Fibroblast of lung (primary cell): Measurements from ENCODE around the gene ZNF710. TPM values are rescaled to one million over a fixed set of nuclear protein-coding genes. Genes with fewer than 3 reads are reported as not detected.

Experiments
- DNase-seq, 2 donors: peaks; one replicate each; pipeline versions ENCODE4 v3.0.0 to v3.0.0-alpha.2; 2010; ENCODE audit warnings: low read depth in 2 of 2
- H2AFZ ChIP-seq: 2 replicates; pipeline ENCODE4 v1.5.1; 2012; ENCODE audit warnings: low read length, control low read depth, inconsistent platforms
- H3K27ac ChIP-seq: 2 replicates; pipeline ENCODE4 v1.5.1; 2011; ENCODE audit warnings: low read length, control low read depth; ENCODE audit not compliant: insufficient read depth
- H3K27me3 ChIP-seq: 2 replicates; pipeline ENCODE4 v1.5.1; 2011; ENCODE audit warnings: mild to moderate bottlenecking, low read length; ENCODE audit not compliant: control insufficient read depth, insufficient read depth
- H3K36me3 ChIP-seq: 2 replicates; pipeline ENCODE4 v1.5.1; 2011; ENCODE audit warnings: low read length; ENCODE audit not compliant: control insufficient read depth, insufficient read depth
- H3K4me1 ChIP-seq: 2 replicates; pipeline ENCODE4 v1.5.1; 2011; ENCODE audit warnings: low read length; ENCODE audit not compliant: control insufficient read depth, insufficient read depth; ENCODE audit errors: extremely low read depth
- H3K4me2 ChIP-seq: 2 replicates; pipeline ENCODE4 v1.5.1; 2011; ENCODE audit warnings: low read length, control low read depth; ENCODE audit not compliant: insufficient read depth; ENCODE audit errors: extremely low read depth
- H3K4me3 ChIP-seq, 4 experiments: fragments of 200-600 bp in 1 of 4; sonication (generic) in 1 of 4; replicated peaks in 1 of 4; 2 replicates each; pipeline ENCODE4 v1.5.1; 2011 to 2016; ENCODE audit warnings: low read length in 4 of 4, low read depth in 3 of 4, mild to moderate bottlenecking in 3 of 4, control low read depth in 2 of 4, inconsistent platforms in 1 of 4, mixed read lengths in 1 of 4; ENCODE audit not compliant: insufficient read depth in 1 of 4; ENCODE audit errors: control extremely low read depth in 1 of 4
- H3K79me2 ChIP-seq: 2 replicates; pipeline ENCODE4 v1.5.1; 2012; ENCODE audit warnings: mild to moderate bottlenecking, low read length, inconsistent platforms; ENCODE audit not compliant: control insufficient read depth, insufficient read depth
- H3K9ac ChIP-seq: 2 replicates; pipeline ENCODE4 v1.5.1; 2011; ENCODE audit warnings: mild to moderate bottlenecking, low read length, control low read depth; ENCODE audit not compliant: insufficient read depth
- H3K9me3 ChIP-seq: 2 replicates; pipeline ENCODE4 v1.5.1; 2012; ENCODE audit warnings: low read depth, low read length; ENCODE audit not compliant: control insufficient read depth, insufficient read depth
- H4K20me1 ChIP-seq: 2 replicates; pipeline ENCODE4 v1.5.1; 2011; ENCODE audit warnings: low read length; ENCODE audit not compliant: control insufficient read depth, insufficient read depth; ENCODE audit errors: extremely low read depth
- CTCF ChIP-seq, 2 donors: IDR thresholded peaks in 1 of 2; conservative IDR thresholded peaks in 1 of 2; 1 replicate in 1 of 2; 2 replicates in 1 of 2; pipeline ENCODE4 v1.5.1; 2011 to 2012; ENCODE audit warnings: low read length in 2 of 2, control low read depth in 1 of 2, inconsistent platforms in 1 of 2, low read depth in 1 of 2, mild to moderate bottlenecking in 1 of 2
- EZH2 ChIP-seq: IDR thresholded peaks from 2 replicates; pipeline ENCODE4 v1.5.1; 2012; ENCODE audit warnings: low read length, control low read depth, mild to moderate bottlenecking; ENCODE audit errors: missing control alignments
- polyA plus RNA-seq, 2 donors: library from polyadenylated mRNA; depleted of rRNA in 1 of 2; stranded (reverse) in 1 of 2; unstranded in 1 of 2; fragments of >200 nt; gene quantifications; 2 replicates each; pipeline ENCODE4 v1.2.1, GENCODE V29; 2011 to 2012; ENCODE audit warnings: missing spikeins in 1 of 2
- total RNA-seq: library from RNA; depleted of rRNA; stranded (reverse); fragments of >200 nt; gene quantifications from 2 replicates; pipeline ENCODE4 v1.2.1, GENCODE V29; 2014

The ZNF710 gene
- total and polyA plus RNA-seq, 2 donors (not counting 1 experiment from before 2014, with no cell fraction given), result 2.1 to 9.4 TPM

GRCh38 chr15:90075420-90076289 is 74.5 kb downstream of the ZNF710 start:
- TF ChIP-seq EZH2 (no peak), CTCF (conservative IDR thresholded peaks at IDR 0.05 in 1 of 2, IDR thresholded peaks at IDR 0.05 in 1 of 2; ENCODE audit: low read depth in 1 of 2, low read length in 2 of 2) (no peak)

GRCh38 chr15:90076716-90077115 is 75.6 kb downstream of the ZNF710 start:
- H3K4me2 ChIP-seq, result no peak overlapping the region
- no peak overlapping the region for H3K9ac ChIP-seq
- TF ChIP-seq CTCF (conservative IDR thresholded peaks at IDR 0.05 in 1 of 2, IDR thresholded peaks at IDR 0.05 in 1 of 2; ENCODE audit: low read depth in 1 of 2, low read length in 2 of 2) (no peak), EZH2 (no peak)
- no peak overlapping the region for H2AFZ ChIP-seq
- no peak for DNase-seq
- H3K27me3 ChIP-seq, result no peaks in the 10 kb centered on the region
- H3K4me1 ChIP-seq, result peaks cover 3% of the 10 kb centered on the region
- no peaks in the 10 kb centered on the region for H4K20me1 ChIP-seq
- no peak overlapping the region for H3K27ac ChIP-seq
- H3K79me2 ChIP-seq, result no peaks in the 10 kb centered on the region
- H3K36me3 ChIP-seq, result peaks cover 5% of the 10 kb centered on the region
- H3K4me3 ChIP-seq, result no peak overlapping the region
- no peaks in the 10 kb centered on the region for H3K9me3 ChIP-seq

More at GRCh38 chr15:90075420-90076289, 74.5 kb downstream of the ZNF710 start:
- peak in 1 of 2 donors; percentile 47 for DNase-seq
- Histone ChIP-seq H3K27ac (no peak overlapping the region), H3K4me2 (no peak overlapping the region), H3K4me3 (no peak overlapping the region), H3K4me1 (peaks cover under 1% of the 10 kb centered on the region), H3K9me3 (no peaks in the 10 kb centered on the region), H3K36me3 (peaks cover 5% of the 10 kb centered on the region), H3K27me3 (no peaks in the 10 kb centered on the region), H4K20me1 (no peaks in the 10 kb centered on the region), H2AFZ (no peak overlapping the region), H3K79me2 (no peaks in the 10 kb centered on the region), H3K9ac (peak overlapping the region; percentile 23)

- no peak for DNase-seq
- H3K4me3 ChIP-seq, result no peak overlapping the region
- no peak for TF ChIP-seq CTCF (conservative IDR thresholded peaks at IDR 0.05 in 1 of 2, IDR thresholded peaks at IDR 0.05 in 1 of 2; ENCODE audit: low read depth in 1 of 2, low read length in 2 of 2)
- TF ChIP-seq EZH2, result no peak
- H4K20me1 ChIP-seq, result no peaks in the 10 kb centered on the region
- no peak overlapping the region for H3K9ac ChIP-seq
- H3K4me1 ChIP-seq, result peaks cover 3% of the 10 kb centered on the region
- H3K4me2 ChIP-seq, result no peak overlapping the region
- no peaks in the 10 kb centered on the region for H3K79me2 ChIP-seq
- no peaks in the 10 kb centered on the region for H3K9me3 ChIP-seq
- H3K27me3 ChIP-seq, result no peaks in the 10 kb centered on the region
- no peak overlapping the region for H2AFZ ChIP-seq
- no peak overlapping the region for H3K27ac ChIP-seq
- H3K36me3 ChIP-seq, result peaks cover 5% of the 10 kb centered on the region
These were observed 77.8 kb downstream of the ZNF710 start for GRCh38 chr15:90078965-90079364.
